T-helper 22 cell (primary cell): ENCODE measurements around the gene COL23A1.

Experiments used
- DNase-seq: peaks from one replicate; pipeline ENCODE4 v3.0.0-alpha.2; 2020; ENCODE audit warnings: low read depth

COL23A1 gene

GRCh38 chr5:178434016-178434761 is 156.0 kb downstream of the COL23A1 start:
- DNase-seq, result no peak

- no peak for DNase-seq
Measured at GRCh38 chr5:178433273-178433775, 156.9 kb downstream of the COL23A1 start.

DNA sequence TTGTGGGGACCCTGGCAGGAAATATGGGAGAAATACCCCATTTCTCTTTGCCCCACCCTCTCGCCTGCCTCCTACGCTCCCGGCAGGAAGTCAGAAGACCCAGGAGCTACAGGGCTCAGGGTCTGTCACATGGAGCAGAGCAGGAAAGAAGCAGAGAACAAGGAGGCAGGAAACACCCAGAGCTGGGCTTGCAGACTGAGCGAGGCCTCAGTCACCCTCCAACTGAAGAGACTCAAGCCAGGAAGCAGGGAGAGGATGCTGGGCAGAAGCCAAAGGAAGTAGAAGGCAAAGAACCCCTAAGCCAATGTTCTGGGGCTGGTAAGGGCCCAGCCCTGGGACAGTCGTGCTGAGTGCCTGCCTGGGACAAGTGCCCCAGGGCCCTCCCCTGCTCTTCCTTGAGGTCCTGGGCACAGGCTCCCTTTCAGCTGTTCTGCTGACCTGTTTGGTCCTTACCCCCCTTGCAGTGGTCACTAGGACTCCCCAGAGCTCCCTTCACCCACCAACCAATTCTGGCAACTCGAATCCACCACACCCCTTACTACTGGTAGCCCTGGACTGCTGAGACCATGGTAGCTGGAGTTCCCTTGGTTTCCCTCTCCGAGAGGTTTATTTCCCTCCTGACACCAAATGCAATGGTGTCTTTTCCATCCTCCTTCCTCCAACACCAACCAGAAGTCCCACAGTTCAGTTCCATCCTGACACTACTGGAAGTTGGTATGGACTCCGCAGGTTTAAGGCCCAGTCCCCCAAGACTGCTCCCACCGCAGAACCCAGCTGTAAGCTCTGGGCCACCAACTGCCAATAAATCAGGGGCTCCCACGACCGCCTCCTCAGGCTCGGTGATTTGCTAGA is 157.5 kb downstream of the COL23A1 start:
- no peak for DNase-seq

DNA sequence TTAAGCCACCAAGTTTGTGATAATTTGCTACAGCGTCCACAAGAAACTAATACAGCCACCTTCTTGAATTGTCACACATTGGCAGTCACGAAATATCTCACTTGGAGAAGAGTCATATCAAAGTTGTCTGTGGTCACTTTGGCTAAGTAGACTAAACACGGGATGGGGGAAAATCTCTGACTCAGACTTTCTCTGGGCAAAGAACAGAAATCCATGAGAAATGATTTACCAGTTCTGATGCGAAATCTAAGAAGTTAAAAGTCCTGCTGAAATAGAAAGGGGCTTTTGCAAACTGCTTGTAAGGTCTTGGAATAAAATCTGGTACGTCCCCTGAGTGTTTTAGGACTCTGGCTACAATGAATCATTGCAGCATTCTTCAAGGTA is 158.4 kb downstream of the COL23A1 start:
- no peak for DNase-seq

GRCh38 chr5:178431063-178431781 is 159.0 kb downstream of the COL23A1 start:
- DNase-seq, result no peak

DNA sequence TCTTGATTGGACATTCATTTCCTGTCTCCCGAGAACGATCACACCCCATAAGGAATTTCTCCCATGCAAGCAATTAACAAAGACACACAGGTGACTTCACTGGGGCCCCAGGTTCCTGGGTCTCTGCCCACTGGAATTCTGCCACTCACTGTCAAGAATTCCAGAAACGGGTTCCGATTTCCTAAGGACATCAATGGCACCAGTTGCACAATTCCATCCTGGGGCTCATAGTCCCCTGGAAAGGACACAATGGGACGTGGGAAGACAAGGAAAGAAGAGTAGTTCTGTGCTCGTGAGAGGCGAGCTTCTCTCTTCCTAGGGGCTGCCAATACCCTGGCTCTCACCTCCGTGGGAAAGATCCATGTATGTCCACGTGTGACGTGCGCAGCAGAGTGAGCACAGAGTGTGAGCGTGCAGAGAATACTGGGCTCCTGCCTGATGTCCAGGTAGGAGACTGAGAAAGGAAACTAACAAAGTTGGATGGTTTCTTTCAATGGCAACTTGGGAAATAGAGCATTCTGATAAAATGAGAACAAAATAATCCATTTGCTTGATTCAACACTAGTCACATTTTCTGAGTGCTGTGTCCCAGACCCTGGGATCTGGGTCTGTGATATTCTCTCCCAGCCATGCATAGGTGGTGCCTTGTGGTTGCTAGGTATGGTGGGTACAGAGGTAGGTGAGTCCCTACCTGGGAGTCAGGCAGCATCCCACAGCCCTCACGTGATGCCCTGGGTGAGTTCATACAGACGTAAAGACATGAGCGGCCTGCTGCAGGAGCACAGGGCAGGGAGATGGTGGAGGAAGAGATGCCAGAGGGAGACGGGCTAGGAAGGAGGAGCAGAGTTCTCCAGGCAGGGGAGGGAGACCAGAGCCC is 159.8 kb downstream of the COL23A1 start:
- DNase-seq, result no peak

DNA sequence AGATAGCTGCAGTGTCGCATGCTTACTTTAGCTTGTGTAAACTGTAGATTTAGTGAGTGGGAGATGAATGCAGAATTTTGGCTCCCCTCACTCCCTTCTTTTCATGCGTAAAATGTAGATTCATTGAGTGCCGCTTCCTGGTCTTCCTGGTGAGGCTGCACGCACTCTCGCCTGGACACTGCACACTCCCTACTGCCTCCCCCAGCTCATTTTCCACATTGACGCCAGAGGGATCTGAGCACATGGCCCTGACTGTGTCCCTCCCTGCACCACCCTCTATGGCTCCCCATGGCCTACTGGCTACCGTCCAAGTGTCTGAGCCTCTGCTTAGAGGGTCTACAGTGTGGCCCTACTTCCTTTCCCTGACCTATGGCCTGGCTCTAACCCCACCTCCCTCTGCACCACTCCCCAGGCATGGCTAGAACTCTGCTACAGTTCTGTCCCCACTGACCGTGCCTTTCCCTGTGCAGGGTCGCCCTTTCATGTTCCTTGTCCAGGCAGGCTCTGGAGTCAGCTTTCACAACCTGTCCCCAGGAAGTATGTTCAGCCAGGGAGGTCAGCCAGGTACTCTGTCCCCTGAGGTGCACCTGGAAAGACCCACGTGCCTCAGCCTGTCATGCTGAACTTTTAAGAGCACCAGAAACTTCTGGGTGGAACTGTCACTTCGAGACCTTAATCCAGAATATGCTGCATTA is 160.6 kb downstream of the COL23A1 start:
- no peak for DNase-seq

- DNase-seq, result no peak
Measured at GRCh38 chr5:178429156-178429468, 161.1 kb downstream of the COL23A1 start.

DNA sequence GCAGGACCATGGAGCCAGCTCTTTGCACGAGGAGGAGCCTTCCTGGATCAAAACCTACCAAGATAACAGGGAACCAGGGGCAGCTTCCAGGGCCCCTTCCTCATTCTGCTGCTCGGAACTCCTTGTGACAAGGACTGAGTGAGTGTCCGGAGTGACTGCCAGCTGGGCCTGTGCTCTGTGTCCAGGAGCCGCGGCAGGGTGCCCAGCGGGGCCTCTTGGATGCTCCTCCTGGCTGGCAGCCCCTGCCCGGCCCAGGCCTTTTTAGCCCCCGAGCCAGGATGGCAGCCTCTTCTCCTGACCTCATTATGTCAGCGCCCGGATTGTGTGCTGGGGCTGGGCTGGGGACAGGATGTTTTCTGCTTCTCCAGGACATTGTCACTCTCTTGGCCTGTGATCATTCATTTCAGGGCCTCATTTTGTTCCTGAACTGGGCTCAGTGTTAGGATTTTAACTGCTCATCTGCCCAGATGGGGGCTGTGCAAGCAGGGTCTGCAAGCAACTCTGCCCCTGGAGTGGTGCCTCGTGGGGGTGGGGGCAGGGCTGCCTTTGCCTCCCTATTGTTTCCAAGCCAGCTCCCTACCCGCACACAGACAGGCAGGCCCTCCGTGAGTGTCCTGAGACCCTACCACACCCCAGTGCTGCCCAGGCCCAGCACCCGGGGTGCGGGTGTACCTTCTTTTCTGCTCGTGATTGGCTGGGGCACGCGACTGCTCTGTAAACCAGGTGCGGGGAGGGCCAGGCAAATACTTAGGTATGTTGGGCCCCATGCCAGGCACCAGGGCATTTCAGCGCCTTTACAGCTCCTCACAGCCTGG is 161.6 kb downstream of the COL23A1 start:
- no peak for DNase-seq

DNA sequence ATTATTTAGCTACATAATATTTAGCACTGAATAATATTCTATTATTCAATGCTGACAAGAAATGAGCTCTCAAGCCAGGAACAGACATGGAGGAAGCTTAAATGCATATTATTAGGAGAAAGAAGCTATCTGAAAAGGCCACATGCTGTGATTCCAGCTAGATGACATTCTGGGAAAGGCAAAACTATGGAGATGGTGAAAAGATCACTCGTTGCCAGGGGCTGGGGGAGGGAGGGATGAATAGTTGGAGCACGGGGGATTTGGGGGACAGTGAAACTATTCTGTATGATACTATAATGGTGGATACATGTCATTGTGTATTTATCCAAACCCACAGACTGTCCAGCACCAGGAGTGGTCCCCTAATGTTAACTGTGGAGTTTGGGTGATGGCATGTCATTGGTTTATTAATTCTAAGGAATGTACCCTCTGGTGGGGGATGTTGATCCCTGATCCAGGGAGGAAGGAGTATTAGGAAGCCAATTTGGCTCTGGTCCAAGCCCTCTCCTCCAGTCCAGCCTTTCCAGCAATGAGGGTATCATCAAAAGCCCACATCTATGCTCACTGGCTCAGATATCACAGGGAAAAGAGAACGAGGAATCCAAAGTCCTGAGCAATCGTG is 162.5 kb downstream of the COL23A1 start:
- DNase-seq, result no peak

DNA sequence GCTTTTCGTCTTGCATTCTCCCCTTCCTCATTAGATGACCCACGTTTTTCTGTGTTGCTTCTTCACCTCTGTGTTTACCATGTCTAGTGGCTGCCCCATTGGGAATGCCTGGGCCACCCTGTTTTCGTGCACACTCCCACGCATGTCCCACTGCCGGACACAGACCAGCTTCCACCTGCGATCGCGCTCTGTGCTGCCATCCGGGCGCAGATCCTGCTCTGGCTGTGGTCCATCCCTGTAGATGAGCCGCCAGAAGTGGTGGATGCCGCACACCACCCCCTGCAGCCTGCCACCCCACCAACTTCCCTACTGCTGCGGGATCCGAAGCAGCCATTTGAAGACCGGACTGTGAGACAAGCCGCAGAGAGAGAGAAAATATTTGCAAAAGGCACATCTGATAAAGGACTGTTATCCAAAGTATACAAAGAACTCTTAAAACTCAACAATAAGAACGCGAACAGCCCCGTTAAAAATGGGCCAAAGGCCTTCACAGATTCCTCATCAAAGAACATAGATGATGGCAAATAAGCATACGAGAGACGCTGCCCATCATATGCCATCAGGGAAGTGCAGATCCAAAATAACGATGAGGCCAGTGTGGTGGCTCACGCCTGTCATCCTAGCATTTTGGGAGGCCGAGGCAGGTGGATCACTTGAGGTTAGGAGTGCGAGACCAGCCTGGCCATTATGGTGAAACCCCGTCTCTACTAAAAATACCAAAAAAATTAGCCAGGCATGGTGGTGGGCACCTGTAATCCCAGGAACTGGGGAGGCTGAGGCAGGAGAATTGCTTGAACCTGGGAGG is 163.7 kb downstream of the COL23A1 start:
- no peak for DNase-seq

GRCh38 chr5:178425621-178426068 is 164.5 kb downstream of the COL23A1 start:
- no peak for DNase-seq

- no peak for DNase-seq
Measured at GRCh38 chr5:178424810-178425177, 165.4 kb downstream of the COL23A1 start.

DNA sequence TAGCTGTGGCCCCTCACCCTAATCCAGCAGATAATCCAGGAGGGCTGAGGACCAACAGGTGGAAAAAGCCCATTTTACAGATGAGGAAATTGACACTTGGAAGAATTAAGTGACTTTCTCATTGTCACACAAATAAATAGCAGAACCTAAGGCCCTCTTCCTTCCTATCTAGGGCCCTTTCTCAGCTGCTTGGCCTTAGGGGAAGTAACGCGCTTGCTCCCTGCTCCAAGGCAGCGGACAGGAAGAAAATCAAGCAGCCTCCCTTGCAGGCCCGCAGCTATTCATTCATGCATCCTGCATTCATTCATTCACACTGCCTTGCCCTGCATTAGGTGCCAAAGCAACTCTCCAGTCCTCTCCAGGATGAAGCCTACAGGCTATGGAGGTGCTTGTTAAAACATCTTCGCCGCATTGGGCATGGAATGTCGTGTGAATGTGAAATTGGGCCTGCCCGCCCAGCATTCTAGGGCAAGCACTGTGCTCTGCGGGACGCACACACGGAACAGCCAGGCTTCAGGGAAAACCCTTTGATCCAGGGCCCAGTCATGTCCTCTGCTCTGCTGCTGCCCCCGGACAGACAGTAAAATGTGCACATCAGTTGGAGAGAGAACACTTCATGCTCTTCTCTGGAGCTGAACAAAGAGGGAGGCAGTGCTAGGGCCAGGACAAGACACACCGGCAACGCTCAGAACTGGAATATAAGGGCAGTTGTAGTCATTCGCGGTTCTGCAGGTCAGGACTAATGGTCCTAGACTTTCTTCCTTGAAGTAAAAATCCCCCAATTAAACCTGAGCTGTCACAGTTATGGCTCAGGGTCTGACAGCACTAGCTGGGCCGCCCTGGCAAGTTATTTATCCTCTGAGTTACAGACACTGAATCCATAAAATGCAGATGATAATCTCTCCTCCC is 166.0 kb downstream of the COL23A1 start:
- DNase-seq, result no peak

DNA sequence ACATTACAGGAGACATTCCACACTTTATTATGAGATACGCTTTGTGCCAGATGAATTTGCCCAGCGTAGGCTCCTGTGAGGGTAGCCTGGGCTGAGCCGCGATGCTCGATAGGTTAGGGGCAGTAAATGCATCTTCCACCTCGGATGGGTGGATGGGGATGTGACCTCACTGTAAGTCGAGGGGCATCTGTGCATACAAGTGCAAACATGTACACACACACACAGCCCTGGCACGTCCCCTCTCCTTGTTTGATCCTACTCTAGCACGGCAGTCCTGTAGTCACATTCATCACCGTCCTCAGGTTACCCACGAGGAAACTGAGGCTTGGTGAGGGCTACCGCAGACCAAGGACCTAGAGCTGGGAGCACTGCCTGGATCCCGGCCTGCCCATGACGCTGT is 166.8 kb downstream of the COL23A1 start:
- DNase-seq, result no peak

- no peak for DNase-seq
Measured at GRCh38 chr5:178422400-178422775, 167.8 kb downstream of the COL23A1 start.

- no peak for DNase-seq
Measured at GRCh38 chr5:178421699-178422399, 168.3 kb downstream of the COL23A1 start.
